T-helper 1 cell treated with Interleukin-12 subunit alpha and Interleukin-12 subunit beta and Interleukin-4 antibody, amounts not matched to agents 30 μg/mL and 1 μg/mL, for 36 hours (primary cell): Measurements from ENCODE around the gene EXOSC9.

Source experiments
- H3K27ac Mint-ChIP-seq: one replicate; pipeline ENCODE4 v1.8.0; 2021; ENCODE audit warnings: mild to moderate bottlenecking, mixed read lengths
- H3K27me3 Mint-ChIP-seq: one replicate; pipeline ENCODE4 v1.8.0; 2021; ENCODE audit warnings: low read depth, mixed read lengths
- H3K36me3 Mint-ChIP-seq: one replicate; pipeline ENCODE4 v1.8.0; 2021; ENCODE audit warnings: low read depth, mixed read lengths
- H3K4me1 Mint-ChIP-seq: one replicate; pipeline ENCODE4 v1.8.0; 2021; ENCODE audit warnings: low read depth, mixed read lengths
- H3K4me3 Mint-ChIP-seq: one replicate; pipeline ENCODE4 v1.8.0; 2021; ENCODE audit warnings: mild to moderate bottlenecking, moderate library complexity, mixed read lengths
- H3K9me3 Mint-ChIP-seq: one replicate; pipeline ENCODE4 v1.8.0; 2021; ENCODE audit warnings: mixed read lengths

EXOSC9 gene

DNA sequence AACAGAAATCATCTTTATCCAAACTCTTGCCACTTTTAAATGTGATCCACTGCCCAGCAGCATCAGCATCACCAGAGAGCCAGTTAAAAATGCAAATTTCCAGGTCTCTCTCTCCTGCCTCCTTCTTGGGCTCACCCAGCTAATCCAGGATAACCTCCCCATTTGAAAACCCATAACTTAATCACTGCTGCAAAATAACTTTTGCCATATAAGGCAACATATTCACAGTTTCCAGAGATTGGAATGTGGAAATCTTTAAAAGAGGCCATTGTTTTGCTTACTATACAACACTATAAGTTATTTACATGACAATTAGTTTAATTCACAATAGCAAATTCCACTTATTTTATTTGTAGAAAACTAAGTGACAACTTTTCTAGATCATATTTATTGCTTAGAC, 4.8 kb upstream of the EXOSC9 start:
- peak overlapping the region; percentile 28 for H3K4me3 Mint-ChIP-seq
- peak overlapping the region; percentile 77 for H3K27ac Mint-ChIP-seq
- H3K9me3 Mint-ChIP-seq, result no peaks in the 10 kb centered on the region
- H3K27me3 Mint-ChIP-seq, result no peaks in the 10 kb centered on the region
- peaks cover 2% of the 10 kb centered on the region for H3K36me3 Mint-ChIP-seq
- peaks cover 33% of the 10 kb centered on the region for H3K4me1 Mint-ChIP-seq

DNA sequence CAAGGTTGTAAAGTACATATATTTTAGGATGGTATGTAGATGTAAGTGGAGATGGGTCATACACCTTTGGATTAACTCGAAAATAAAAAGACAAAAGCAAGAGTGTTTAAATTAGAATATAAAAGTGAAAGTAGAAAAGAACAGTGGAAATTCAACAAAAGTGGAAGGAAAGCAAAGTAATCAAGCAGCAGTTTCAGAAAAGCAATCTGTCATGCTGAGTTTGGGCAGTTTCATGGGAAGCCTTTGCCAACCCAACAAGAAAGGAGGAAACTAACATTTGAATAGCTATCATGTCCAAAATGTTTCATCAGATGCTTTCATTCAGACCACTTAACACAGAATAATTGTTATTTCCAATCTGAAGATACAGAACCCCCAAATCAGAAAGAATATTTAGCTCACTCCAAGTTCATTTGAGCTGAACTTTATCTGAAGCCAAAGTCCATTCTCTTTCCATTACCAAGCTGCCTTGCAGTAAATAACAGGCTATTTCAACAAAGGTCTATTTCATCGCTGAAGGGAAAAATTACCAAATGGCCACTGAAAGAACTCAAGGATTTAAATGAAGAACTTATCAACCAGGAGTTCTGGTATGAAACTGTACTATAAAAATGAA, 1.8 kb upstream of the EXOSC9 start:
- Mint-ChIP-seq H3K9me3 (no peaks in the 10 kb centered on the region), H3K4me3 (peak overlapping the region; percentile 3), H3K27me3 (no peaks in the 10 kb centered on the region), H3K27ac (peak overlapping the region; percentile 99), H3K4me1 (peaks cover 45% of the 10 kb centered on the region), H3K36me3 (peaks cover 12% of the 10 kb centered on the region)

DNA sequence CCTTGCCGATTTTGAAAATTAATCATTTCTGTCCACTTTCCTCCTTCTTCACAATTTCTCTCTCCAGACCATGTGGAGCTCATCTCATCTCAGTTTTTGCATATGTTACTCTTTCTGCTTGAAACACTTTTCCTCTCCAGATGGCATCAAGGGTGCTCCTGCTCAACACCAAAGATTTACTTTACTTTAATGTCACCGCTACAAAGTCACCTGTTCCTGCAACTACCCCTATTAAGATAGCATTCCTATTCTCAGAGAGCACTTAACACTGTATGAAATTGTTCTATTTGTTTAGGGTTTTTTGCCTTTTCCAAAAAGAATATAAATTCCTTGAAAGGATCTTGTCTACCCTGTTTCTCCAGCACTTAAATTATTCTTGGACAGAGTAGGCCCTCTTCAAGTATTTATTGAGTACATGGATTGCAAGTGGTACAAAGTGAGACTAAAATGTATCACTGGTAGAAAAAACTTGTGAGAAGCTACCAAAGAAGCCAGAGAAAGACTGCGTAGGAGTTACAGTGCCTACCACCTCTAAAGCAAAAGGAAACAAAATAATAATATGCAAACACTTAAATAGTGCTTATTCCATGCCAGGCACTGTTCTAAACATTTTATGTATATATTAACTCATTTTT, 1.1 kb upstream of the EXOSC9 start:
- Mint-ChIP-seq H3K9me3 (no peaks in the 10 kb centered on the region), H3K27me3 (no peaks in the 10 kb centered on the region), H3K4me1 (peaks cover 44% of the 10 kb centered on the region), H3K4me3 (peak overlapping the region; percentile 93), H3K36me3 (peaks cover 12% of the 10 kb centered on the region), H3K27ac (peak overlapping the region; percentile 99)

DNA sequence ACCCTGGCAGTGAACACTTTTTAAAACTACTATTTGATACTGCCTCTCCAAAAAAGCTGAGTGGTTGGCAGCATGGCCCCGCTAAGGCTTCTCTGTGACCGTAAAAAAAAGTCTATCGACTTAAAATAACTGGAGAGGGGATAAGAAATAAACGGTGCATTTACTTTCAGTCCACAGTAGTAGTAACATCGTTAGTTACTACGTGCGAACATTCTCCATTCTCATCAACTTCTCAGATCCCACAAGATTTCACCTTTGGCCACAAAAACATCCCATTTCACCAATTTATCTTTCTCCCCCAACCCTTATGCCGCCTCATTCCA, 524 bp upstream of the EXOSC9 start:
- no peaks in the 10 kb centered on the region for H3K9me3 Mint-ChIP-seq
- peak overlapping the region; percentile 93 for H3K4me3 Mint-ChIP-seq
- H3K27ac Mint-ChIP-seq, result peak overlapping the region; percentile 99
- H3K27me3 Mint-ChIP-seq, result no peaks in the 10 kb centered on the region
- peaks cover 16% of the 10 kb centered on the region for H3K36me3 Mint-ChIP-seq
- peaks cover 44% of the 10 kb centered on the region for H3K4me1 Mint-ChIP-seq

DNA sequence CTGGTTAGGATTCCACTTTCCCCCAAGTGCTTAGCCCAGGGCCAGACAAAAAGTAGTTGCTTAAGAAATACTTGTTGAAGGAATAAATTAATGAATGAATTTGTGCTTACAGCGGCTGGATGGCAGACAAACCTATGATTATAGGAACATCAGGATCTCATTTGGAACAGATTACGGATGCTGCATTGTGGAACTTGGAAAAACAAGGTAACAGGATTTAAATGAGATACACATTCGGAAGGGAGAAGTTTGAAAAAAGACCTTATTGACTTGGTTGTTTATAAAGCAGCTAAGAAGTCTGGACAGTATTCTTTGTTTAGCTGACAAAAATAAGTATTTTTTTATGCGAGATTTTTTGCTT, 572 bp downstream of the EXOSC9 start:
- H3K27me3 Mint-ChIP-seq, result no peaks in the 10 kb centered on the region
- H3K9me3 Mint-ChIP-seq, result no peaks in the 10 kb centered on the region
- peak overlapping the region; percentile 99 for H3K27ac Mint-ChIP-seq
- H3K4me3 Mint-ChIP-seq, result peak overlapping the region; percentile 93
- peaks cover 21% of the 10 kb centered on the region for H3K36me3 Mint-ChIP-seq
- peaks cover 38% of the 10 kb centered on the region for H3K4me1 Mint-ChIP-seq

DNA sequence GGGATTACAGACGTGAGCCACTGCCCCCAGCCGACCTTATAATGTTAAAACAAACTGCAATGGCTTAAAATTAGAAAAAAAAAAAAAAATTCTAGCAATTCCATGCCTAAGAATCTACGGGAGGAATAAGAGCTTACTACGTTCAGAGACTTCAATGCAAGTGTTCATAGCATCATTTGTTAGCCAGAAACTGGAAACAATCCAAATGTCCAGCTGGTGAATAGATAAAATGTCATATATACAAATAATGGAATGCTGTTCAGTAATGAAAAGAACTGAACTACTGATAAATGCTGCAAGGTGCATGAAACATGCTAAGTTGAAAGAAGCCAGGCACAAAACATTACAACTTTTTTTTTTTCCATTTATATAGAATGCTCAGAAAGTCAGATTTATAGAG, 5.3 kb downstream of the EXOSC9 start:
- Mint-ChIP-seq H3K9me3 (no peaks in the 10 kb centered on the region), H3K36me3 (peaks cover 40% of the 10 kb centered on the region), H3K4me3 (no peak overlapping the region), H3K4me1 (peaks cover 29% of the 10 kb centered on the region), H3K27me3 (no peaks in the 10 kb centered on the region), H3K27ac (no peak overlapping the region)

DNA sequence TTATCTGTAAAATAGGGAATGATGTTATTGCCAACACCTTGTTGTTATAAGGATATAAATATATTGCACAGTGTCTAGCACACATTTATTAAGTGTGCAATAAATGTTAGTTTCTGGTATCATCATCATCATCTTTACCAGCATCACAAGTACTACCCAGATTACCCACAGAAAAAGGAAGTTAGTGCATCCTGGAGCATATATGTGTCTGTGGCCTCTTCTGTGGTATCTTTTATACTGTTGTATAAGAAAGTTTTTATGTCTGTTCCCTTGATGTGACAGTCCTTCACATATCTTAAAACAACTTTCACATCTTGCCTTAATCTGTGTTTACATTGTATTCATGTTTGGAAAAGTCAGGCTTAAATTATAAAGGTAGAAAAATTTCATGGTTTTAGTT, 10.0 kb downstream of the EXOSC9 start:
- Mint-ChIP-seq H3K27ac (peak overlapping the region; percentile 57), H3K36me3 (peaks cover 47% of the 10 kb centered on the region), H3K4me1 (peaks cover 21% of the 10 kb centered on the region), H3K4me3 (no peak overlapping the region), H3K9me3 (no peaks in the 10 kb centered on the region), H3K27me3 (no peaks in the 10 kb centered on the region)

DNA sequence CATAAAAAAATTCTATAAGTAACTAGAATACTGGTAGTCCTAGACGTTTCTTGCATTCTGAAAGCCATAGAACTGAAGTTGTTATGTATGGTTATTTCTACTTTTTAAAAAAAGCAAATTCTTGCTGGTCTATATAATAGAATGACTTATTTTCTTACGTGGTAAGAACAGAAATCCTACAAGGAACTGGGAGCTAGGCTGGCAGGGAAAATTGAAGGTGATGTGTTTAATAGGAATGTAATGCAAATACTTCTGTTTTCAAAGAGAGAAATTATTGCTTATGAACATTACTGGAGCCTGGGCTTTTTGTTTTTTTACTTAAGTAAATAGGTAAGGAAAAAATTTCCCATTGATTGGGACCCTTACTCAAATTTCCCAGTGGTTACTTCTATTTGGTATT, 13.6 kb downstream of the EXOSC9 start:
- H3K4me1 Mint-ChIP-seq, result peaks cover 35% of the 10 kb centered on the region
- H3K27ac Mint-ChIP-seq, result no peak overlapping the region
- no peaks in the 10 kb centered on the region for H3K27me3 Mint-ChIP-seq
- H3K36me3 Mint-ChIP-seq, result peaks cover 59% of the 10 kb centered on the region
- no peak overlapping the region for H3K4me3 Mint-ChIP-seq
- H3K9me3 Mint-ChIP-seq, result no peaks in the 10 kb centered on the region

DNA sequence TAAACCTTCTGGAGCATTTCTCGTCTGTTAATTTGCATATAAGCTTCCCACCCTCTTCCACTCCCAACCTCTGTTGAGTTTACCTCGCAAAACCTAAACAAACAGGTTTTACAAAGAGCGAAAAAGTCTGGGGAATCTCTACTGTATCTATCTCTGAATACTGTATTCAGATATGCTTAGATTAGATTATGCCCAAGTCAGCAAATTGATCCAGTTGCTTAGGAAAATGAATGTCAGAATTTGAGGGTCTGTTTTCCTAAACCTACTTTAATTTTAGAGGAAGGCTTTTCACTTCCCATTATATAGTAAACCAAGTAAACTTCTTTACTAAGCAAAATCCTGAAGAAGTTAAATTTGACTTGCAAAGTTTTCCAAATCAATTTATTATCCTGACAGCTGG, 15.9 kb downstream of the EXOSC9 start:
- Mint-ChIP-seq H3K4me3 (no peak overlapping the region), H3K27me3 (no peaks in the 10 kb centered on the region), H3K9me3 (no peaks in the 10 kb centered on the region), H3K27ac (no peak overlapping the region), H3K4me1 (peaks cover 37% of the 10 kb centered on the region), H3K36me3 (peaks cover 48% of the 10 kb centered on the region)

DNA sequence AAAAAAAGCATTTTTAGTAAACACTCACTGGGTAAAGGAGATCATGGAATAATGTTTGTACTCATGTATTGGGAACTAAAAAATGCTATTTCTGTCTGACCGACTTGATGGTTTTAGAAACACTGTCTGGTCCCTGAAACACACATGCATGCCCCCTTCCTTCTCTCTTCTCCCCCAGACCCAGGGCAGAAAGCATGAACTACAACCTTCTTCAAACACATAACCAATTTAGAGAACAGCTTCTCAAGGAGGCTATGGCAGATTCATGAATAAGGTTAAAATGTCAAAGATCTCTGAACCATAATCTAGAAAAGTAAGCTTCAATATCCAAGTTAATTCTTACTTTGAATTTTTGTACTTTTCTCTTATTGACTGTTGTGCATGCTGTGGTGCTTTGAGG, 16.6 kb downstream of the EXOSC9 start:
- H3K27ac Mint-ChIP-seq, result peak overlapping the region; percentile 1
- no peaks in the 10 kb centered on the region for H3K27me3 Mint-ChIP-seq
- no peak overlapping the region for H3K4me3 Mint-ChIP-seq
- H3K9me3 Mint-ChIP-seq, result no peaks in the 10 kb centered on the region
- peaks cover 41% of the 10 kb centered on the region for H3K4me1 Mint-ChIP-seq
- H3K36me3 Mint-ChIP-seq, result peaks cover 49% of the 10 kb centered on the region

DNA sequence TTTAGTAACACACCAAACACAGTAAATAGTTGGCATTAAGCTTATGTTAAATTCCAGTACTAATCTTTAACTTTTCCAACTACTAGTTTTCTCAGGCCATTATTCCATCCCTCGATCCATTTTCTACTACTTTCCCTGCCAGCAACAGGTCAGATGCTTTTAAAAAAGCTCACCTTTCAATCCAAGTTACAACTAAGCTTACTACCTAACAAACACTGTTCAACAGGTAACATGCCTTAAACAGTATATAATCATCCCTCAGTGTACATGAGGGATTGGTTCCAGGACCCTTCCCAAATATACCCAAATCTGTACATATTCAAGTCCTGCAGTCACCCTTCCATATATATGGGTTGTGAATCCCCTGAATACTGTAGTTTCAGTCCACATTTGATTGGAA, 17.1 kb downstream of the EXOSC9 start:
- peaks cover 39% of the 10 kb centered on the region for H3K4me1 Mint-ChIP-seq

DNA sequence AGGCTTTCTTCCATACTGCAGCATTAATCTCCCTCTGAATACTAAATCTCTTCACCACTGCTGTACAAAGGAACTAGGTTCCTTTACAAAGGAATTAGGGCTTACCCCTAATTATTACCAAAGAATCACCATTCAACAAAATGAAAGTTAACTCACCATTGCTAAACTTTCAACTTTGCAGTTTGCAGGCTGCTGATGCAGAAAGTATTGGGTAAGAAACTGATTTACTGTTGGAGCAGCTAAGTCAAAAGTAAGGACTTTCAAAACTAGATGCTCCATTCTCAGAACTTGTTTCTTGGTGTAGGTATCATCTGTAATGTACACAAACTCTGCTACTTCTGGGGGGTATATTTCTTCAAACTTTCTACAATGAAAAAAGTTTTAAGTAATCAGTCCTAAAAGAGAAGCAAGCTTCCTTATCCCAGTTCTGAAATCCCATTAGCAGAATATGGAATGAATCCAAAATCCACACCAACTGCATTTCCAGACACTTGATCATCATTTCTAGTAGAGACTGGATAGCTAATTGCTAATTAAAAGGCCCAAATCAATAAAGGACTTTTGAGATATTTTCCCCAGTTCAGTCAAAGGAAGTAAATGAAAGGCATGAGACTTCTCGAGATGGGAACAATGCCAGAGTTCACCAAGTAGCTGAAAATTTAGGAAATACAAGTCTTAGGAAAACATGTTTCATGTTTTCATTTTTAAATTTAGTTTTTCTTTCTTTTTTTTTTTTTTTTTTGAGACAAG, 18.3 kb downstream of the EXOSC9 start:
- H3K27me3 Mint-ChIP-seq, result no peaks in the 10 kb centered on the region
- H3K27ac Mint-ChIP-seq, result peak overlapping the region; percentile 47
- peak overlapping the region; percentile 21 for H3K4me3 Mint-ChIP-seq
- no peaks in the 10 kb centered on the region for H3K9me3 Mint-ChIP-seq
- peaks cover 42% of the 10 kb centered on the region for H3K4me1 Mint-ChIP-seq
- H3K36me3 Mint-ChIP-seq, result peaks cover 39% of the 10 kb centered on the region

More for the DNA sequence above, 17.1 kb downstream of the EXOSC9 start:
- H3K9me3 Mint-ChIP-seq, result no peaks in the 10 kb centered on the region
- H3K4me3 Mint-ChIP-seq, result no peak overlapping the region
- H3K36me3 Mint-ChIP-seq, result peaks cover 44% of the 10 kb centered on the region
- no peaks in the 10 kb centered on the region for H3K27me3 Mint-ChIP-seq
- H3K27ac Mint-ChIP-seq, result peak overlapping the region; percentile 1

DNA sequence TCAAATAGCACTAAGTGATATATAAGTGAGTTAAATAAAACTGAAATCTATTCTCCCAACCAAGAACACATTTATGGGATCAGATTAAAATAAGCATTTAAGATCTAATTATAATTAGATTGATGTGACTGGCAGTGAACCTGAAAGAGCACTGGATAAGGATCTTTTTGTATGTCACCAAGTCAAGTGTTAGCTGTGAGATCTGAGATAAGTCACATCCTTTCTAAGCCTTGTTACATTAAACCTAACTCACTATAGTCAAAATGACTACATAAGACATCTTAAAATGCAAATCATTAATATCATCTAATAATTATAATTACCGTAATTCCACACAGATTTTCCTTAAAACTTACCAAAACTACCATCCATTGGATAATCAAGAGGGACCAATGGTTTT, 20.9 kb downstream of the EXOSC9 start:
- no peaks in the 10 kb centered on the region for H3K9me3 Mint-ChIP-seq
- H3K27ac Mint-ChIP-seq, result peak overlapping the region; percentile 98
- H3K4me1 Mint-ChIP-seq, result peaks cover 41% of the 10 kb centered on the region
- H3K36me3 Mint-ChIP-seq, result peaks cover 28% of the 10 kb centered on the region
- H3K4me3 Mint-ChIP-seq, result peak overlapping the region; percentile 96
- no peaks in the 10 kb centered on the region for H3K27me3 Mint-ChIP-seq

DNA sequence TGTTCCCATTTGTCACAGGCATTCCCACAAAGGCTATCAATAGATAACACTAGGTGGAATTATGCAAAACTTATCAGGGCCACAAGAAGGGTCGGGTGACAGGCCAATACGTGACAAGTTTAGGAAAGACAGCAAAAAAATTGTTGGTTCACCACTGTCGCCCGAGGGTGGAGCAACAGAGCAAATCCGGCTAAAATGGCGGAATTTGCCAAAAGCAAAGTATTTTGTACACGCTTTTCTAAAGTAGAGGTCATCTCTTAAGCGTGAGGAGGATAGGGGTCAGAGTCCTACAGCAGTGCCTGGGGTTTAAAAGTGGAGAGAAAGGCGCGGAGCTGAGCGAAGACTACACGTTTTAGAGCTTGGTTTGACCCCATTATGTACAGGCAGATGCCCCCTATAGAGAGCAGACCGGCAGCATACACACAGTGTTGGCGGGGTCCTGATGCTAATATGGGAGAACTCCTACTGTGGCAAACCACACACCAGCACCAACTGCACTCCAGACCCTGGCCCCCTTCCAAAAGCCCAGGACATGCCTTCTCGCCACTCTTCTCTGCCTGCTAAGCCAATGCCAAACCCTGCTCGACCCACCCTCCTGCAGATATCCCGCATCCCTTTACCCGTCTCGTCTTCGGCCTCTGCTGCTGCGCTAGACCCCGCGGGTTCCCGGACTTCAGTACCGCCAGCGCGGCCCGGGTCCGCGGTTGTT, 21.8 kb downstream of the EXOSC9 start:
- no peaks in the 10 kb centered on the region for H3K9me3 Mint-ChIP-seq
- peak overlapping the region; percentile 98 for H3K27ac Mint-ChIP-seq
- H3K4me3 Mint-ChIP-seq, result peak overlapping the region; percentile 96
- no peaks in the 10 kb centered on the region for H3K27me3 Mint-ChIP-seq
- peaks cover 35% of the 10 kb centered on the region for H3K4me1 Mint-ChIP-seq
- H3K36me3 Mint-ChIP-seq, result peaks cover 26% of the 10 kb centered on the region
